Kidney epithelial cell (primary cell): ENCODE results near the gene CASP14. TPM values are rescaled to one million over a fixed set of nuclear protein-coding genes. Genes with fewer than 3 reads are reported as not detected.

Source experiments
- DNase-seq: peaks from one replicate; pipeline ENCODE4 v3.0.0-alpha.2; 2010; ENCODE audit warnings: low read depth
- H3K27me3 ChIP-seq: 2 replicates; pipeline ENCODE4 v1.6.0; 2011; ENCODE audit warnings: low read length; ENCODE audit not compliant: control insufficient read depth, insufficient read depth
- H3K36me3 ChIP-seq: 2 replicates; pipeline ENCODE4 v1.5.1; 2011; ENCODE audit warnings: low read length; ENCODE audit not compliant: control insufficient read depth, insufficient read depth
- H3K4me3 ChIP-seq: 2 replicates; pipeline ENCODE4 v1.5.1; 2011; ENCODE audit warnings: low read depth, mild to moderate bottlenecking, control low read depth, low read length
- total RNA-seq: library from RNA; depleted of rRNA; stranded (reverse); fragments of >200 nt; gene quantifications from 2 replicates; pipeline ENCODE4 v1.2.3, GENCODE V29; 2015
- TF ChIP-seq, protein P1 (sequence below): IDR thresholded peaks from 2 replicates; pipeline ENCODE4 v1.5.1; 2011; ENCODE audit warnings: mild to moderate bottlenecking, moderate library complexity, low read length, control low read depth, inconsistent platforms; ENCODE audit not compliant: insufficient read depth, poor library complexity, severe bottlenecking

The CASP14 gene
- total RNA-seq, 1 donor from 2014 or later, result not detected

DNA sequence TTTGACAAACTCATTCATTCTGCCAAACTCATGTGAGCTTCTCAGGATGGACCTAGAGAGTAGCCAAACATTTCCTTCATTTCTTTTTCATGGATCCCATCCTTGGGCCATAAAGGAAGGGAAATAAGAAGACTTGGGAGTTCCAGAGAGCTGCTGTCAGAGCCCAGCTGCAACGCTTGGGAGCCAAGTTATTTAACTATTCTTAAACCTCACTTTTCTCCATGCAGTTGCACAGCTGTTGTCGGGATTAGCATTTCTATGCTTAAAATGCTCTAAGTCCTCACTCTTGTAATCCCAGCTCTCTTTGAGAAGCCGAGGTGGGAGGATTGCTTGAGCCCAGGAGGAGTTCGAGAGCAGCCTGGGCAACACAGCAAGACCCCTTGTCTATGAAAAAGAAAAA is 11.7 kb upstream of the CASP14 start:
- no peak for DNase-seq

DNA sequence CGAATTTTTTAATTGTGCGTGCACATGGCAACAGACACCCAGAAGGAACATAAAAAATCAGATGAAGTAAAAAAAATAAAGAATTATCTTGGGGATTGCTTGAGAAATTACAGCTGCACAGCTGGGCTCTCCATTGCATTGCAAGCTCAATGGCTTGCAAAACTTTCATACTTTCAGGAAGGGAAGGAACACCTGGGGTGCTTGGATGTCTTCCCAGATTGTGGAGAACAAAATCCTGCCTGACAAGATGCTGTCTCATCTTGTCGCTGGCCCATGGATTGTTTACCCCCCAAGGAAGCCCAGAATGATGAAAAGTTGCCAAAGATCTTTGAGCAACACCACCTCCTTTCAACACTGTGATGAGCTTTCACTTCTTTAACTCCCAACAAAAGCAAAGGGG is 11.0 kb upstream of the CASP14 start:
- no peak for DNase-seq
- Histone ChIP-seq H3K36me3 (no peaks in the 10 kb centered on the region), H3K27me3 (no peaks in the 10 kb centered on the region), H3K4me3 (no peak overlapping the region)
- TF ChIP-seq, protein P1, sequence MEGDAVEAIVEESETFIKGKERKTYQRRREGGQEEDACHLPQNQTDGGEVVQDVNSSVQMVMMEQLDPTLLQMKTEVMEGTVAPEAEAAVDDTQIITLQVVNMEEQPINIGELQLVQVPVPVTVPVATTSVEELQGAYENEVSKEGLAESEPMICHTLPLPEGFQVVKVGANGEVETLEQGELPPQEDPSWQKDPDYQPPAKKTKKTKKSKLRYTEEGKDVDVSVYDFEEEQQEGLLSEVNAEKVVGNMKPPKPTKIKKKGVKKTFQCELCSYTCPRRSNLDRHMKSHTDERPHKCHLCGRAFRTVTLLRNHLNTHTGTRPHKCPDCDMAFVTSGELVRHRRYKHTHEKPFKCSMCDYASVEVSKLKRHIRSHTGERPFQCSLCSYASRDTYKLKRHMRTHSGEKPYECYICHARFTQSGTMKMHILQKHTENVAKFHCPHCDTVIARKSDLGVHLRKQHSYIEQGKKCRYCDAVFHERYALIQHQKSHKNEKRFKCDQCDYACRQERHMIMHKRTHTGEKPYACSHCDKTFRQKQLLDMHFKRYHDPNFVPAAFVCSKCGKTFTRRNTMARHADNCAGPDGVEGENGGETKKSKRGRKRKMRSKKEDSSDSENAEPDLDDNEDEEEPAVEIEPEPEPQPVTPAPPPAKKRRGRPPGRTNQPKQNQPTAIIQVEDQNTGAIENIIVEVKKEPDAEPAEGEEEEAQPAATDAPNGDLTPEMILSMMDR, result no peak

More for the DNA sequence above, 11.7 kb upstream of the CASP14 start:
- H3K4me3 ChIP-seq, result no peak overlapping the region
- no peaks in the 10 kb centered on the region for H3K36me3 ChIP-seq
- H3K27me3 ChIP-seq, result no peaks in the 10 kb centered on the region
- TF ChIP-seq, protein P1, result no peak

DNA sequence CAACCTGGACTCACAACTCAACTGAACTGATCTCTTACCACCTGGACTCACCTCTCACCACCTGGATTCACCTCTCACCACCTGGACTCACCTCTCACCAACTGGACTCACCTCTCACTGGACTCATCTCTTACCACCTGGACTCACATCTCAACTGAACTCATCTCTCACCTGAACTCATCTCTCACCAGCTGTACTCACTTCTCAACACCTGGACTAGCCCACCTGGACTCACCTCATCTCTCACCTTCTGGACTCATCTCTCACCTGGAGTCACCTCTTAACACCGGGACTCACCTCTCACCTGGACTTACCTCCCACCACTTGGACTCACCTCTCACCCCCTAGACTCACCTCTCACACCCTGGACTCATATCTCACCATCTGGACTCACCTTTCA is 7.3 kb upstream of the CASP14 start:
- no peaks in the 10 kb centered on the region for H3K36me3 ChIP-seq
- no peak for DNase-seq
- H3K27me3 ChIP-seq, result no peaks in the 10 kb centered on the region
- TF ChIP-seq, protein P1, result no peak
- H3K4me3 ChIP-seq, result no peak overlapping the region

DNA sequence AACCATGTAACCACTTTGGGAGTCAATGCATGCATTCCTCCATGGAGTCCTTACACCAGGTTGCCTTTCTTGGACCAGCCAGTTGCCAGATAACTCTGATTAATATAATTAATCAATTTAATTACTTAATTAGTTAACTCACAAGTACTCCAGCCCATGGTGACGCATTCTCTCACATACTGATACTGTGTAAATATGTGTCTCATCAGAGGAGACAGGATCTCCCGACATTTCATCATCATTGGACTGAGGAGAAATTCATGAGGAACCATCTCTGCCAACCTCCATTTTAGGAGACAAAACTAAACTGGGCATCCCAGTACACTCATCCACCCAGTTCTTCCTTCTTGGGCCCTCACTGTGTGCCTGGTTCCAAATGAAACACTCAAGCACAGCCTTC is 6.5 kb upstream of the CASP14 start:
- DNase-seq, result no peak
- no peaks in the 10 kb centered on the region for H3K36me3 ChIP-seq
- TF ChIP-seq, protein P1, result no peak
- H3K4me3 ChIP-seq, result no peak overlapping the region
- H3K27me3 ChIP-seq, result no peaks in the 10 kb centered on the region

DNA sequence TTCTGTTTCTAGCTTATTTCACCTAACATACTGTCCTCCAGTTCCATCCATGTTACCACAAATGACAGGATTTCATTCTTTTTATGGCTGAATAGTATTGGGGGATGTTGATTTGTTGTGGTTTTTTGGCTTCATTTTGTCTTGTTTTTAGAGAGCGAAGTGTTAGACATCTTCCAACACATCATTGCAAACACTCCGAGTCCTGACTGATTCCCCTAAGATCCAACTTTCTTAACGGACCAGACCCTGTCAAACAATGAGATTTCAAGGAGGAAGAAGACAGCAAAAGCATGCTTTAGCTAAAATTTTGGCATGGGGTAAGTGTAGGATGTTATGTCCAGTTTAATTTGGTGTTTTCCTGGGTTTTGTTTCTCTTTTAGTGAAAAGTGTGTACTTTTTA is 3.8 kb upstream of the CASP14 start:
- no peak for DNase-seq
- TF ChIP-seq, protein P1, result no peak
- Histone ChIP-seq H3K36me3 (no peaks in the 10 kb centered on the region), H3K4me3 (no peak overlapping the region), H3K27me3 (no peaks in the 10 kb centered on the region)

DNA sequence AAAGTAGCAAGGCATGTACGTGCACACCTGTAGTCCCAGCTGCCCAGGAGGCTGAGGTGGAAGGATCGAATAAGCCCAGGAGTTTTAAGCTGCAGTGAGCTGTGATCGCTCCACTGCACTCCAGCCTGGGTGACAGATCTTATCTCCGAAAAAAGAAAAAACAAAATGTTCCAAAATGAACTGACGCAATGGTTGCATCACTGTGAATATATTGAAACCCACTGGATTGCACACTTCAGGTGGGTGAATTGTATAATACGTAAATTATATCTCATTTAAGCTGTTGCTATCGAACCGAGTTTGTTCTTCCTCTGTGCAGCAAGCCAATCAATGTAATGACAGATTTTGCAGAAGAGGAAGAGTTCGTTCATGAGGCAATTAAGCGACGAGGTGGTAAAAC is 1.6 kb upstream of the CASP14 start:
- Histone ChIP-seq H3K4me3 (no peak overlapping the region), H3K36me3 (no peaks in the 10 kb centered on the region), H3K27me3 (no peaks in the 10 kb centered on the region)
- TF ChIP-seq, protein P1, result no peak
- DNase-seq, result no peak
